ENCODE results near the gene SNX10.
A peak's percentile ranks its signal among the peaks of the same experiment; 100 is the strongest.

The SNX10 gene

GRCh38 chr7:26298472-26299058 is 6.9 kb downstream of the SNX10 start:
- DNase-seq (ENCODE audit: low spot score) = no peak

- no peak for DNase-seq (ENCODE audit: low spot score)
These were observed 13.6 kb downstream of the SNX10 start for GRCh38 chr7:26305090-26305868.

GRCh38 chr7:26305869-26306665 is 14.4 kb downstream of the SNX10 start:
- no peak for DNase-seq (ENCODE audit: low spot score)

DNA sequence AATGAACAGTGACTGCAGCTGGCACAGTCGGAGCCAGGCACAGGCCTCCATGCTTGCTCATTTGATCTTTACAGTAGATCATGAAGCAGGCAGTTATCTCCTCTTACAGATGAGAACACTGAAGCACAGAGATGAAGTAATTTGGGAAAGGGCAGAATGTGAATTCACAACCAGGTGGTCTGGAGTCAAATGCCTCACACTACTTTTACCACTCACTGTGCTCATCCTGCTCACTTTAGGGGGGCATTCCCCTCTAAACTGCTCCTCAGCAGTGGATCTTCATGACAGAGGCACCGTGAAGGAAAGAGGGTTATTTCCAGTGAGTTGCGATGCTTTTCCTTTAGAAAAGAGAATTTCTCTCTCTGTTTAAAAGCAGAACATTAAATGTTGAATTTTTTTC is 15.1 kb downstream of the SNX10 start:
- DNase-seq (ENCODE audit: low spot score) = no peak

DNA sequence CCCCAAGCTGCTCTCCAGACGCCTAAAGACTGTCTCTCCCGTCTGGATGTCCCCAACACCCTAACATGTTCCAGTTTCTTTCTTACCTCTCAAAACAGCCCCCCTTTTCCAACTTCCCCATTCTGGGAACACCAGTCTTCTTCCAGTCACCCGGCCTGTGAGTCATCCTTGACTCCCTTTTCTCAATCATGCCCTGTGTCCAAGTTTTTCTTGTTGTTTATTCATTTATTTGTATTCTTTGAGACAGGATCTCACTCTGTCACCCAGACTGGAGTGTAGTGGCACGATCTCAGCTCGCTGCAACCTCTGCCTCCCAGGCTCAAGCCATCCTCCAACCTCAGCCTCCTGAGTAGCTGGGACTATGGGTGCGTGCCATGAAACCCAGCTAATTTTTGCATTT is 15.6 kb downstream of the SNX10 start:
- no peak for DNase-seq (ENCODE audit: low spot score)

- DNase-seq (ENCODE audit: low spot score) = no peak
These were observed 16.1 kb downstream of the SNX10 start for GRCh38 chr7:26307791-26308190.

DNA sequence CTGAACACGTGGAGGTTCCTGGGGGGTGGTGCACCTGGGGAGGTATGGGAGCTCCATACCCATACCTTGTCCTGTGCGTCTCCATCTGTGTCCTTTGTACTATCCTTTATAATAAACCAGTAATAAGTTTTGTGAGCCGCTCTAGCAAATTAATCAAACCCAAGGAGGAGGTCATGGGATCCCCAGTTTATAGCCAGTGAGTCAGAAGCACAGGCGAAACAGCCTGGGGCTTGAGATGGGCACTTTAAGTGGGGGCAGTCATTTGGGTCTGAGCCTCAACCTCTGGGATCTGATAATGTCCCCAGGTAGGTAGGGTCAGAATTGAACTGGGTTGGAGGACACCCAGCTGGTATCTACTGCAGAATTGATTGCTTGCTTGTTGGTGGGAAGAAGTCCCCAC is 16.9 kb downstream of the SNX10 start:
- DNase-seq (ENCODE audit: low spot score) = no peak

- DNase-seq (ENCODE audit: low spot score) = no peak
These were observed 17.4 kb downstream of the SNX10 start for GRCh38 chr7:26309089-26309488.

DNA sequence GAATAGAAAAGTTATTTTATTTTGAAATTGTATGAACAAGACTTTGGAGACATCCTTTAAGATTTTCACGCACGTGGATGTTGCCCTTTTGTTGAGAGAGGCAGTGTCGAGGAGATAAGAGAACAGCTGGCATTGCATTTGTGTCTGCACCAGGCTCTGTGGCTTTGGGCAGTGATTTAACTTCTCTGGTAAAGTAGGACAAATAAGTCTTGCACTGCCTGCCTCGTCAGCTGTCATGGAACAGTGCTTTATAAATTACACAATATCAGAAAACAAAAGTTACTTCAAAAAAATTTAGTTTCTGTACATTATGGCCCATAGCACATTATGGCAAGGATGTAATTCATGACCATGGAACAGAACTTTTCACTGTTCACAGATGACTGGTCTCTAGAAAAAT is 20.1 kb downstream of the SNX10 start:
- DNase-seq (ENCODE audit: low spot score) = no peak

GRCh38 chr7:26317211-26317610 is 25.5 kb downstream of the SNX10 start:
- no peak for DNase-seq (ENCODE audit: low spot score)

- no peak for DNase-seq (ENCODE audit: low spot score)
These were observed 27.3 kb downstream of the SNX10 start for GRCh38 chr7:26318921-26319320.

DNA sequence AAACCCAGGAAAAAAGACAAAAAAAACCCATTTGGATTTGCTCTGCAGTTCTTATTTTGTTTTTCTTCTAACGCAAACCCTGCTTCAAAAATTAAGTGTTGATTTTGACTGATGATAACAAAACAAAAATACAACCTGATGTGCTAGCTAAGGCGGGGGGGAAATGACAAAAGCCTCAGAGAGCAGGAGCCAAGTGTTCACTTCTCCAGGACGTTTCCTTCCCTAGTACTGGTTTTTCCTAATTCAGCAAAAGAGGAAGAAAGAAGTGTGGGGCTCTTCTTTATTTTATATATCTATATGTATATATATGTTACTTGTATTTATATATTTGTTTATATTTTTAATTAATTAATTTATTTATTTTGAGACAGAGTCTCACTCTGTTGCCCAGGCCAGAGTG is 28.0 kb downstream of the SNX10 start:
- no peak for DNase-seq (ENCODE audit: low spot score)

DNA sequence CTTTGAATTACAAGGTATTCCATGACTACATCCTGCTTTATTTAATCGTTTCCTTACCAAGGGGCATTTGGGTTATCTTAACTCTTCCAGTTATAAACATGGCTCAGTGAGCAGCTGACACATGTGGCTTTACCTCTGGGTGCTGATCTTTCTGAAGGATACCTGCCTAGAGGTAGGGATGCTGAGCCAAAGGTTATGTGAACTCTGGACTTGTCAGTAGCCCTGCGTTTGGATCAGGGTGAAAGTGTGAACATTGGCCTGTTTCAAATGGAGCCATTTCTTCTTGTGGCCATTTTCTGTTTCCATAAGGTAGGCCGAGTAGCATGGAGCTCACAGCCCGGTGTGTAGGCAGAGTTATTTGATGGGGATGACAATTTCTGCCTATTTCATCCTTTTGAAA is 29.2 kb downstream of the SNX10 start:
- DNase-seq (ENCODE audit: low spot score) = no peak

GRCh38 chr7:26321435-26321834 is 29.8 kb downstream of the SNX10 start:
- DNase-seq (ENCODE audit: low spot score) = no peak

GRCh38 chr7:26326211-26326610 is 34.5 kb downstream of the SNX10 start:
- no peak for DNase-seq (ENCODE audit: low spot score)

DNA sequence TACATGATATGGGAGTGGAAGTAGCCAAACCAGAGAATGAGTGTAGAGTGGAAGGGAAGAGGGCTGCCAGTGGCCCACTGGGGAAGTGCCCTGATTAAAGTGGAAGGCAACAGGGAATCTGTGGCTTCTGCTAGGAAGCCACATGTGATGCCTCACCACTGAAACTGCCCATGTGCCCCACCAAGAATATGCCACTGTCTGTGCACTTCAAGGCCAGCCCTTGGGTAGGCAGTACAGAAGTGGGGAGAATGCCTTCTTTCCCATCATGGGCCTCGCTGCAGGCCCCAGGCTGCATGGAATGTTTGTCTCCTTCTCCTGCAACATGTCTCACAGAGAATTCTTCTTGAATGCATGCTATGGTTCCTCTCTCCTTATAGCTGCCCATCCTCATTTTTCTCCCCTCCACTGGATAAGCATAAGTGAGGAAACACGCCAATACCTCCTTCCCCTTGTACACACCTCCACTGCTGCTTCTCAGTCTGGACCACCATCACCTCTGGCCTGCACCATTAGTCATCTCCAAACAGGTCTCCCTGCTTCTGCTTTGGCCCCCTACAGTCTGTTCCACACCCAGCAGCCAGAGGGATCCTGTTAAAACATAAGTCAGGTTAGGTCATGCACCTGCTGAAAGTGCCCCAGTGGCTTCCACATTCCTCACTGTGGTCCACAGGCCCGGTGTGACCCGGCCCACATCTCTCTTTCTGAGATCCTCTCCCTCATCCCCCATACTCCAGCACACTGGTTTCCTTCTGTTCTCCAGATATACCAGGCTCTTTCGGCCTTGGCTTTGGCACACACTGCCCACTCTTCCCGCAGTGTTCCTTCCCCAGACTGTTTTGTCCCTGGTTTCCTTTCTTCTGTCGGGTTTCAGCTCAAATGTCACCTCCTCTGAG is 37.1 kb downstream of the SNX10 start:
- DNase-seq (ENCODE audit: low spot score) = no peak

DNA sequence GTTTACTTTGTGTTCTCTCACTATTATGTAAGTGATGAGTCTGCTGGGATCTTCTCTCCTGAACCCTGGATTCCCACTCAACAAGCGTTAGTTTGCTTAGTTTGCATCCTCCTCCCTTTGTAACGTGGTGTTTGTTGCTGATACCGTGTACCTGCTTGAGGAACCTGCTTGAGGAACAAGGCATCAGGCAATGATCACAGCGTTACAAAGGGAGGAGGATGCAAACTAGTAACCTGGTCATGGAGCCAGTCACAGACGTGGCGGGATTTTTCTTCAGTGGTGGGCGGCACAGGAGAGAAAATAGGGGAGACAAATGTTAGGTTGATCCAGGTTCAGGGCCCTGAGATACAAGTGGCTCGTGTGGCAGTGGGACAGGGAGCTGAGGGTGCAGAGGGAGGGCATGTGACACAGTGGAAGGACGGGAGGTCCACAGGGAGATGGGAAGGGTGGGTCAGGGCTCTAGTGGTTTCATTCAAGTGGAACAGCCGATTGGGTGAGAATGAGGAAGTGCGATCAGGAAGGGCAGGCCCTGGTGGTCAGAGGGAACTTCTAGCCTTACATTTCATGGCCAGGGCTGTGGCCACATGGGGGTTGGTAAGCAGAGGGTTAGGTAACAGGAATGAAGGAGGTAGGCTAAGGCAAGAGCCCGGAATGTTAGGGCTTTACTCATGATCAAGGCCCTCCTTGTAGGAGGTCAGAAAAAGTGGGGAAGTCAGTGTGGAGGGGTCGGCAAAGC is 38.0 kb downstream of the SNX10 start:
- DNase-seq (ENCODE audit: low spot score) = peak; percentile 31

DNA sequence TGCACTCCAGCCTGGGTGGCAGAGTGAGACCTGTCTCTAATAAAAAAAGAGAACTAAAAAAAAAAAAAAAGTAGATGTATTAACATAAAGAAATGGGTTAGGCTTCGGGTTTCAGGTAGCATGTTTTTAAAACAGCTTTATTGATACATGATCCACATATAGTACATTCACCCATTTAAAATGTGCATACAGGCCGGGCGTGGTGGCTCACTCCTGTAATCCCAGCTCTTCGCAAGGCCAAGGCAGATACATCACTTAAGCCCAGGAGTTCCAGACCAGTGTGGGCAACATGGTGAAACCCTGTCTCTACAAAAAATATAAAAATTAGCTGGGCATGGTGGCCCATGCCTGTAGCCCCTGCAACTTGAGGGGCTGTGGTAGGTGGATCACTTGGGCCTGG is 39.5 kb downstream of the SNX10 start:
- no peak for DNase-seq (ENCODE audit: low spot score)

DNA sequence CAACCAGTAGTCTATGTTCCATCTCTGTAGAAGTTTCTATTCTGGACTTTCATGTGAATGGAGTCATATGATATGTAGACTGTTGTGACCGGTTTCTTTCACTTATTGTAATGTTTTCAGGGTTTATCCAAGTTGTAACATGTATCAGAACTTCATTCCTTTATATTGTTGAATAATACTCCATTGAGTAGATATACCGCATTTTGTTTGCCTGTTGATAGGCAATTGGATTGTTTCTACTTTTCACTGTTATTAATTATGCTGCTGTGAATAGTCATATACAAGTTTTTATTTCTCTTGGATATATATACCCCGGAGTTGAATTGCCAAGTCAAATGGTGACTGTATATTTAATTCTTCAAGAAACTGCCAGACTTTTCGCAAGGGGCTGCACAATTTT is 40.1 kb downstream of the SNX10 start:
- no peak for DNase-seq (ENCODE audit: low spot score)

DNA sequence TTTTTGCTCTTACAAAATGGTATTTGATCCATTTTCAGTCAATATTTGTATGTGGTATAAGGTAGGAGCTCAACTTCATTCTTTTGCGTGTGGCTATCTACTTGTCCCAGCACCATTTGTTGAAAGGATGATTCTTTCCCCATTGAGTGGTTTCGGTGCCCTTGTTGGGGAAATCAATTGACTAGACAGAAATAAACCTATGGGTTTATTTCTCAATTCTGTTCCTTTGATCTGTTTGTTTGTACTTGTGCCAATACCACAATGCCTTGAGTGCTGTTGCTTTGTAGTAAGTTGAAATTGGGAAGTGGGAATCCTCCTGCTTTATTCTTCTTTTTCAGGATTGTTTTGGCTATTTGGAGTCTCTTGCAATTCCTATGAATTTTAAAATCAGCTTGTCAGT is 41.0 kb downstream of the SNX10 start:
- DNase-seq (ENCODE audit: low spot score) = peak; percentile 16

- no peak for DNase-seq (ENCODE audit: low spot score)
These were observed 42.7 kb downstream of the SNX10 start for GRCh38 chr7:26334166-26334859.
